HFFc6 (cell line): ENCODE results near the gene CDH16. TPM values are rescaled to one million over a fixed set of nuclear protein-coding genes. Genes with fewer than 3 reads are reported as not detected.

Experiments
- DNase-seq: peaks from one replicate; pipeline ENCODE4 v3.0.0-alpha.2; 2018
- H3K27ac Mint-ChIP-seq: 2 replicates; pipeline ENCODE4 v1.8.0; 2020; ENCODE audit warnings: mild to moderate bottlenecking, mixed read lengths
- H3K27me3 Mint-ChIP-seq: 2 replicates; pipeline ENCODE4 v1.8.0; 2021; ENCODE audit warnings: mild to moderate bottlenecking, moderate library complexity, mixed read lengths; ENCODE audit not compliant: insufficient read depth
- H3K36me3 Mint-ChIP-seq: 2 replicates; pipeline ENCODE4 v1.8.0; 2021; ENCODE audit warnings: low read depth, mixed read lengths
- H3K4me1 Mint-ChIP-seq: 2 replicates; pipeline ENCODE4 v1.8.0; 2020; ENCODE audit warnings: low read depth, mixed read lengths
- H3K4me3 Mint-ChIP-seq: 2 replicates; pipeline ENCODE4 v1.8.0; 2020; ENCODE audit warnings: mild to moderate bottlenecking, moderate library complexity, mixed read lengths
- H3K9me3 Mint-ChIP-seq: 2 replicates; pipeline ENCODE4 v1.8.0; 2020; ENCODE audit warnings: mild to moderate bottlenecking, mixed read lengths
- CTCF ChIP-seq: fragments of 200-600 bp; sonication (generic); IDR thresholded peaks from 2 replicates; pipeline ENCODE4 v1.5.0; 2021; ENCODE audit warnings: antibody characterized with exemption, mild to moderate bottlenecking
- total RNA-seq, 6 experiments: library from RNA; stranded (reverse); fragmentation: NEBNext Ultra II Directional; extraction: Animal tissue kit (Norgen Biotek cat#: 25700); gene quantifications; 2 replicates in 1 of 6; 3 replicates in 5 of 6; pipeline ENCODE4 v1.2.3, GENCODE V29; 2021

CDH16 gene
- total RNA-seq, 6 experiments from 2014 or later: 0.09 TPM; not detected in 5

GRCh38 chr16:66920299-66920590 lies 1.6 kb upstream of the CDH16 start:
- TF ChIP-seq CTCF: no peak
- DNase-seq: no peak
- Mint-ChIP-seq H3K9me3 (no peaks in the 10 kb centered on the region), H3K4me3 (no peak overlapping the region), H3K36me3 (no peaks in the 10 kb centered on the region), H3K27me3 (peaks cover 22% of the 10 kb centered on the region), H3K4me1 (peaks cover under 1% of the 10 kb centered on the region; the same call in 1 of the 2 replicates), H3K27ac (no peak overlapping the region)

GRCh38 chr16:66919569-66920298 lies 1.0 kb upstream of the CDH16 start:
- Mint-ChIP-seq H3K27me3 (peaks cover 24% of the 10 kb centered on the region), H3K36me3 (no peaks in the 10 kb centered on the region), H3K27ac (no peak overlapping the region), H3K9me3 (no peaks in the 10 kb centered on the region), H3K4me3 (no peak overlapping the region), H3K4me1 (no peaks in the 10 kb centered on the region)
- TF ChIP-seq CTCF: no peak
- no peak for DNase-seq

DNA sequence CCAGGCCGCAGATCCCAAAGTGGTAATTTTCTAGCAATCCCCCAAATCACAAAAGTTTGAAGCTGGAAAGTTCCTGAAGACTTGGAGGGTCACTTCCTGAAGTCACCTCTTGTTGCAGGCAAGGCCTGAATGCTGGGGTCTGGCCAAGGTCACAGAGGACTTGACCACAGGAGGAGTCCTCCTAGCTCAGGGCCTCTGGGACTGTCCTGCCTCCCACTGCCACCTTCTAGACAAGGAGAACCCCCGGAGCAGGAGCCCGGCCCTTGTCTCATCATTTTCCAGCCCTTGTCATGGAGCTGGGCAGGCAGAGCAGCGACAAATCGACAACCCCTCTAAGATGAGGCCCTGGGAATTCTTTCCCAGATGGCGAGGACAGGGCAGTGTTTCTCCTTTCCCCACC lies 330 bp downstream of the CDH16 start:
- H3K9me3 Mint-ChIP-seq: no peaks in the 10 kb centered on the region

DNA sequence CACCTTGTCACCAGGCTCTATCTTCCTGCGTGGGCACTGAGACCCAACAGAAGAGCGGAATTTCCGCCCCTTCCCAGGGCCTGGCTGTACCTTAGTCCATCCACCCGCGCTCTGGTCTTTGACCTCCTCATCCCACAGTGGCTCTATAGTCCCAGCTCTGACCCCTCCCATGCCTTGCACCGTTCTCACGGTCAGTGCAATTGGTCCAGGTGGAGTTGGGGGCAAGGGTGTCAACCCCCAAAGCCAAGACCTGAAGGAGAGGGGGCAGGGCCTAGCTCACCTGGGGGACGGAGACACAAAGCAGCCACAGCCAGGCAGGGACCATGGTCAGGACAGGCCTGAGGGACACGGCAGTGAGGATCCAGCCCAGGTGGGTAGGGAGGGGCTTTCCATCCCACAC lies 944 bp downstream of the CDH16 start:
- Mint-ChIP-seq H3K4me3 (no peak overlapping the region), H3K4me1 (no peaks in the 10 kb centered on the region), H3K27ac (no peak overlapping the region), H3K27me3 (peaks cover 24% of the 10 kb centered on the region), H3K36me3 (no peaks in the 10 kb centered on the region), H3K9me3 (no peaks in the 10 kb centered on the region)
- DNase-seq: no peak
- no peak for TF ChIP-seq CTCF

More for the DNA sequence above, 330 bp downstream of the CDH16 start:
- no peak for DNase-seq
- Mint-ChIP-seq H3K4me3 (no peak overlapping the region), H3K36me3 (no peaks in the 10 kb centered on the region), H3K4me1 (no peaks in the 10 kb centered on the region), H3K27ac (no peak overlapping the region), H3K27me3 (peaks cover 24% of the 10 kb centered on the region)
- TF ChIP-seq CTCF: no peak

GRCh38 chr16:66916518-66916917 lies 2.2 kb downstream of the CDH16 start:
- Mint-ChIP-seq H3K27ac (no peak overlapping the region), H3K9me3 (no peaks in the 10 kb centered on the region), H3K4me1 (no peaks in the 10 kb centered on the region), H3K36me3 (no peaks in the 10 kb centered on the region), H3K27me3 (peaks cover 24% of the 10 kb centered on the region), H3K4me3 (no peak overlapping the region)
- DNase-seq: no peak
- no peak for TF ChIP-seq CTCF
